HG03378 (cell line): ENCODE results near the gene AKT3.
"Not testable (repeated sequence)": the region's sequence is repeated elsewhere in the genome, so short reads cannot be mapped to it uniquely, and the experiment has no call there.

Experiments used
- ATAC-seq: cut with Tn5 transposase; IDR thresholded peaks from one replicate; pipeline ENCODE4 v1.9.1; 2021; ENCODE audit warnings: mild to moderate bottlenecking, moderate library complexity; ENCODE audit not compliant: unreplicated experiment

Gene AKT3

GRCh38 chr1:243842978-243843511 lies 7.0 kb downstream of the AKT3 start:
- ATAC-seq: no peak

- no peak for ATAC-seq
Observed at GRCh38 chr1:243842161-243842560, 7.9 kb downstream of the AKT3 start.

GRCh38 chr1:243841507-243841906 lies 8.5 kb downstream of the AKT3 start:
- no peak for ATAC-seq

GRCh38 chr1:243837907-243838535 lies 12.0 kb downstream of the AKT3 start:
- ATAC-seq: peak; percentile 94

- no peak for ATAC-seq
Observed at GRCh38 chr1:243834130-243834529, 15.9 kb downstream of the AKT3 start.

- ATAC-seq: no peak
Observed at GRCh38 chr1:243831463-243831862, 18.6 kb downstream of the AKT3 start.

GRCh38 chr1:243827206-243827605 lies 22.8 kb downstream of the AKT3 start:
- no peak for ATAC-seq

GRCh38 chr1:243824907-243825306 lies 25.1 kb downstream of the AKT3 start:
- ATAC-seq: not testable (repeated sequence)

- ATAC-seq: no peak
Observed at GRCh38 chr1:243821177-243821680, 28.8 kb downstream of the AKT3 start.

- no peak for ATAC-seq
Observed at GRCh38 chr1:243819438-243819839, 30.6 kb downstream of the AKT3 start.

GRCh38 chr1:243818978-243819377 lies 31.1 kb downstream of the AKT3 start:
- no peak for ATAC-seq

- ATAC-seq: no peak
Observed at GRCh38 chr1:243814718-243815117, 35.3 kb downstream of the AKT3 start.

GRCh38 chr1:243807346-243807745 lies 42.7 kb downstream of the AKT3 start:
- not testable (repeated sequence) for ATAC-seq

- no peak for ATAC-seq
Observed at GRCh38 chr1:243806310-243806709, 43.7 kb downstream of the AKT3 start.

GRCh38 chr1:243802736-243803135 lies 47.3 kb downstream of the AKT3 start:
- ATAC-seq: no peak

- ATAC-seq: no peak
Observed at GRCh38 chr1:243801378-243801777, 48.7 kb downstream of the AKT3 start.

- no peak for ATAC-seq
Observed at GRCh38 chr1:243799908-243800307, 50.1 kb downstream of the AKT3 start.

- no peak for ATAC-seq
Observed at GRCh38 chr1:243798726-243799125, 51.3 kb downstream of the AKT3 start.

- ATAC-seq: no peak
Observed at GRCh38 chr1:243796016-243796415, 54.0 kb downstream of the AKT3 start.

- ATAC-seq: no peak
Observed at GRCh38 chr1:243793298-243793697, 56.7 kb downstream of the AKT3 start.

- no peak for ATAC-seq
Observed at GRCh38 chr1:243792891-243793290, 57.2 kb downstream of the AKT3 start.

- ATAC-seq: no peak
Observed at GRCh38 chr1:243792401-243792800, 57.6 kb downstream of the AKT3 start.
